Stimulated activated naive B cell treated with anti-CD40 and anti-IgM and Interleukin-4, amounts not matched to agents 10 μg/mL and 1 μg/mL and 100 μg/mL, for 72 hours (primary cell): ENCODE results near the gene ARVCF.

Experiments used
- ATAC-seq, 2 donors: fragments of 150-1000 bp; cut with Tn5 transposase; replicated peaks; 2 replicates each; pipeline ENCODE4 v1.10.0; 2021; ENCODE audit warnings: moderate library complexity in 1 of 2
- DNase-seq: peaks from one replicate; pipeline ENCODE4 v3.0.0; 2021
- H3K27ac Mint-ChIP-seq: one replicate; pipeline ENCODE4 v1.8.0; 2022; ENCODE audit warnings: mild to moderate bottlenecking, mixed read lengths
- H3K27me3 Mint-ChIP-seq, 2 donors: one replicate each; pipeline ENCODE4 v1.8.0; 2022; ENCODE audit warnings: mixed read lengths in 2 of 2
- H3K36me3 Mint-ChIP-seq, 2 donors: one replicate each; pipeline ENCODE4 v1.8.0; 2022; ENCODE audit warnings: mixed read lengths in 2 of 2, mild to moderate bottlenecking in 1 of 2
- H3K4me1 Mint-ChIP-seq, 2 donors: one replicate each; pipeline ENCODE4 v1.8.0; 2022; ENCODE audit warnings: mixed read lengths in 2 of 2, mild to moderate bottlenecking in 1 of 2
- H3K4me3 Mint-ChIP-seq, 2 donors: one replicate each; pipeline ENCODE4 v1.8.0; 2022; ENCODE audit warnings: mild to moderate bottlenecking in 2 of 2, mixed read lengths in 2 of 2, moderate library complexity in 1 of 2
- H3K9me3 Mint-ChIP-seq, 2 donors: one replicate each; pipeline ENCODE4 v1.8.0; 2022; ENCODE audit warnings: mixed read lengths in 2 of 2, mild to moderate bottlenecking in 1 of 2

ARVCF gene

GRCh38 chr22:19980766-19981165 is 35.9 kb downstream of the ARVCF start:
- H3K36me3 Mint-ChIP-seq, result no peaks in the 10 kb centered on the region
- no peak for ATAC-seq

GRCh38 chr22:19979712-19980493 is 36.7 kb downstream of the ARVCF start:
- Mint-ChIP-seq H3K27me3 (peaks cover 6 to 7% of the 10 kb centered on the region in 2 donors), H3K27ac (no peak overlapping the region), H3K36me3 (no peaks in the 10 kb centered on the region), H3K9me3 (no peaks in the 10 kb centered on the region), H3K4me3 (no peak overlapping the region), H3K4me1 (peaks cover 7 to 9% of the 10 kb centered on the region in 2 donors)
- DNase-seq, result no peak
- no peak for ATAC-seq

More at GRCh38 chr22:19980766-19981165, 35.9 kb downstream of the ARVCF start:
- H3K27me3 Mint-ChIP-seq, result peaks cover 0 to 5% of the 10 kb centered on the region in 2 donors
- H3K27ac Mint-ChIP-seq, result no peak overlapping the region
- no peaks in the 10 kb centered on the region for H3K9me3 Mint-ChIP-seq
- H3K4me3 Mint-ChIP-seq, result no peak overlapping the region
- H3K4me1 Mint-ChIP-seq, result peaks cover 3 to 9% of the 10 kb centered on the region in 2 donors
- no peak for DNase-seq

GRCh38 chr22:19978748-19979147 is 37.9 kb downstream of the ARVCF start:
- Mint-ChIP-seq H3K36me3 (no peaks in the 10 kb centered on the region), H3K9me3 (no peaks in the 10 kb centered on the region), H3K27ac (no peak overlapping the region), H3K27me3 (peaks cover 8 to 18% of the 10 kb centered on the region in 2 donors), H3K4me3 (no peak overlapping the region), H3K4me1 (peaks cover 6 to 10% of the 10 kb centered on the region in 2 donors)
- ATAC-seq, result no peak
- DNase-seq, result no peak

- no peak overlapping the region for H3K4me3 Mint-ChIP-seq
- H3K36me3 Mint-ChIP-seq, result no peaks in the 10 kb centered on the region
- H3K9me3 Mint-ChIP-seq, result no peaks in the 10 kb centered on the region
- no peak for ATAC-seq
- no peak for DNase-seq
- peaks cover 6 to 10% of the 10 kb centered on the region in 2 donors for H3K4me1 Mint-ChIP-seq
- H3K27me3 Mint-ChIP-seq, result peaks cover 8 to 20% of the 10 kb centered on the region in 2 donors
- H3K27ac Mint-ChIP-seq, result no peak overlapping the region
Measured at GRCh38 chr22:19977296-19978243, 39.1 kb downstream of the ARVCF start.

GRCh38 chr22:19976671-19977070 is 40.0 kb downstream of the ARVCF start:
- Mint-ChIP-seq H3K9me3 (no peaks in the 10 kb centered on the region), H3K27me3 (peaks cover 8 to 20% of the 10 kb centered on the region in 2 donors), H3K36me3 (no peaks in the 10 kb centered on the region), H3K4me1 (peaks cover 6 to 10% of the 10 kb centered on the region in 2 donors), H3K4me3 (no peak overlapping the region), H3K27ac (no peak overlapping the region)
- DNase-seq (no peak), ATAC-seq (no peak)

GRCh38 chr22:19975707-19976035 is 41.0 kb downstream of the ARVCF start:
- Mint-ChIP-seq H3K9me3 (no peaks in the 10 kb centered on the region), H3K36me3 (no peaks in the 10 kb centered on the region), H3K27ac (no peak overlapping the region), H3K4me1 (peaks cover 10 to 13% of the 10 kb centered on the region in 2 donors), H3K4me3 (no peak overlapping the region), H3K27me3 (peaks cover 8 to 20% of the 10 kb centered on the region in 2 donors)
- no peak for DNase-seq
- no peak for ATAC-seq

GRCh38 chr22:19974935-19975706 is 41.5 kb downstream of the ARVCF start:
- H3K4me3 Mint-ChIP-seq, result no peak overlapping the region
- DNase-seq, result no peak
- H3K27me3 Mint-ChIP-seq, result peaks cover 8 to 20% of the 10 kb centered on the region in 2 donors
- no peak for ATAC-seq
- no peak overlapping the region for H3K27ac Mint-ChIP-seq
- H3K36me3 Mint-ChIP-seq, result no peaks in the 10 kb centered on the region
- H3K4me1 Mint-ChIP-seq, result peaks cover 12 to 17% of the 10 kb centered on the region in 2 donors
- no peaks in the 10 kb centered on the region for H3K9me3 Mint-ChIP-seq

GRCh38 chr22:19974268-19974861 is 42.3 kb downstream of the ARVCF start:
- ATAC-seq, result peak; percentile 35 to 42

GRCh38 chr22:19973551-19974267 is 42.9 kb downstream of the ARVCF start:
- no peak overlapping the region for H3K27ac Mint-ChIP-seq
- peaks cover 12 to 17% of the 10 kb centered on the region in 2 donors for H3K4me1 Mint-ChIP-seq
- peaks cover 8 to 20% of the 10 kb centered on the region in 2 donors for H3K27me3 Mint-ChIP-seq
- H3K9me3 Mint-ChIP-seq, result no peaks in the 10 kb centered on the region
- ATAC-seq, result no peak
- peaks cover 2 to 3% of the 10 kb centered on the region in 2 donors for H3K36me3 Mint-ChIP-seq
- H3K4me3 Mint-ChIP-seq, result no peak overlapping the region
- DNase-seq, result no peak

More at GRCh38 chr22:19974268-19974861, 42.3 kb downstream of the ARVCF start:
- H3K9me3 Mint-ChIP-seq, result no peaks in the 10 kb centered on the region
- no peak for DNase-seq
- peaks cover 12 to 17% of the 10 kb centered on the region in 2 donors for H3K4me1 Mint-ChIP-seq
- no peak overlapping the region for H3K27ac Mint-ChIP-seq
- H3K27me3 Mint-ChIP-seq, result peaks cover 8 to 20% of the 10 kb centered on the region in 2 donors
- peaks cover 0 to 1% of the 10 kb centered on the region in 2 donors for H3K36me3 Mint-ChIP-seq
- no peak overlapping the region for H3K4me3 Mint-ChIP-seq

GRCh38 chr22:19972652-19973550 is 43.7 kb downstream of the ARVCF start:
- peaks cover 12 to 17% of the 10 kb centered on the region in 2 donors for H3K4me1 Mint-ChIP-seq
- DNase-seq (no peak), ATAC-seq (no peak)
- H3K27me3 Mint-ChIP-seq, result peaks cover 8 to 20% of the 10 kb centered on the region in 2 donors
- H3K4me3 Mint-ChIP-seq, result no peak overlapping the region
- H3K36me3 Mint-ChIP-seq, result peaks cover 2 to 5% of the 10 kb centered on the region in 2 donors
- H3K27ac Mint-ChIP-seq, result no peak overlapping the region
- H3K9me3 Mint-ChIP-seq, result no peaks in the 10 kb centered on the region

GRCh38 chr22:19972251-19972650 is 44.4 kb downstream of the ARVCF start:
- H3K27ac Mint-ChIP-seq, result peak overlapping the region; percentile 82
- ATAC-seq (no peak), DNase-seq (no peak)
- peaks cover 4 to 5% of the 10 kb centered on the region in 2 donors for H3K36me3 Mint-ChIP-seq
- no peaks in the 10 kb centered on the region for H3K9me3 Mint-ChIP-seq
- H3K4me3 Mint-ChIP-seq, result no peak overlapping the region
- peaks cover 12 to 17% of the 10 kb centered on the region in 2 donors for H3K4me1 Mint-ChIP-seq
- peaks cover 8 to 20% of the 10 kb centered on the region in 2 donors for H3K27me3 Mint-ChIP-seq
